ENCODE results near the gene CDC40.
"Not testable (repeated sequence)": the region's sequence is repeated elsewhere in the genome, so short reads cannot be mapped to it uniquely, and the experiment has no call there.

CDC40 gene

GRCh38 chr6:110201151-110201884 lies 21.1 kb downstream of the CDC40 start:
- DNase-seq = no peak

DNA sequence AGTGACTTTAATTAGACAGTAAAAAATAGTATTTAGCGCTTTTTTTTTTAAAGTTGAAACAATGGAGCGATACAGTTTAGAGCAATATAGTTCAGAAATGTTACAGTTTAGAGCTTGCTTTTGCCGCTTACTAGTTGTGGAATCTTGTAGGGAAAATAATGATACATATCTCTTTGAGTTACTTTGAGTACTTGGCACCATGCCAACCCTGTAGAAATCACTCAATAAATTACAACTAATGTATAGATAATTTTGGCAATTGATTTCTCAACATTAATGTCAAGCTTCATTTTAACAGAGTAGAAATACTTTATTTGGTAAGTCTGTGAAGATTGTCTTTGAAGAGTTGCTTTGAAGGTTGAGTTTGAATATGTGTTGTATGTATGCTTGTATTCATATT lies 27.4 kb downstream of the CDC40 start:
- DNase-seq = no peak

GRCh38 chr6:110211753-110212152 lies 31.5 kb downstream of the CDC40 start:
- DNase-seq = no peak

- no peak for DNase-seq
These were observed 34.1 kb downstream of the CDC40 start for GRCh38 chr6:110214338-110214737.

- DNase-seq = no peak
These were observed 35.9 kb downstream of the CDC40 start for GRCh38 chr6:110216140-110216539.

- no peak for DNase-seq
These were observed 37.0 kb downstream of the CDC40 start for GRCh38 chr6:110217266-110217665.

GRCh38 chr6:110221738-110222137 lies 41.5 kb downstream of the CDC40 start:
- no peak for DNase-seq

GRCh38 chr6:110226261-110226660 lies 46.0 kb downstream of the CDC40 start:
- no peak for DNase-seq

DNA sequence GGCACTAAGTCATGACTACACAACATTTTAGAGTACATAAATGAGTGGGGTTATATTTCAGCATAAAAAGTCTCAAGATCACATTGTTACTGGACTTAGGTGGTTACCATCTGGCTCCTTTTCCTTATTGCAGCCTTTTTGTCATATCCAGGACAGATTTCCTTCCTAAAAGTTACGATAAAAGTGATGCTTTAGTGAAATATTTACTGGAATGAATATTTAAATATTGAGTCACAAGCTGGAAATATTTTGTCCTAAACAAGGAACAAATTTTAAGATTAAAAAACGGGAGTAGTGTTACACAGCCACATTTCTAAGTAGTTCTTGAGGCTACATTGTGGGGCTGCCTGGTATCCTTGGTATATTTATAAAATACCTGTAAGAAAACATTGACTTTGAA lies 52.2 kb downstream of the CDC40 start:
- DNase-seq = no peak

- DNase-seq = no peak
These were observed 53.6 kb downstream of the CDC40 start for GRCh38 chr6:110233770-110234374.

DNA sequence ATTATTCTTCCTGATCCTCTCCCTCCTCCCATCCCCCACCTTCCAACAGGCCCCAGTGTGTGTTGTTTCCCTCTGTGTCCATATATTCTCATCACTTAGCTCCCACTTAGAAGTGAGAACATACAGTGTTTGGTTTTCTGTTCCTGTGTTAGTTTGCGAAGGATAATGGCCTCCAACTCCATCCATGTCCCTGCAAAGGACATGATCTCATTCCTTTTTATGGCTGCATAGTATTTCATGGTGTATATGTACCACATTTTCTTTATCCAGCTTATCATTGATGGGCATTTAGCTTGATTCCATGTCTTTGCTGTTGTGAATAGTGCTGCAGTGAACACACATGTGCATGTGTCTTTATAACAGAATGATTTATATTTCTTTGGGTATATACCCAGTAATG lies 55.8 kb downstream of the CDC40 start:
- not testable (repeated sequence) for DNase-seq

- no peak for DNase-seq
These were observed 59.5 kb downstream of the CDC40 start for GRCh38 chr6:110239526-110240274.

DNA sequence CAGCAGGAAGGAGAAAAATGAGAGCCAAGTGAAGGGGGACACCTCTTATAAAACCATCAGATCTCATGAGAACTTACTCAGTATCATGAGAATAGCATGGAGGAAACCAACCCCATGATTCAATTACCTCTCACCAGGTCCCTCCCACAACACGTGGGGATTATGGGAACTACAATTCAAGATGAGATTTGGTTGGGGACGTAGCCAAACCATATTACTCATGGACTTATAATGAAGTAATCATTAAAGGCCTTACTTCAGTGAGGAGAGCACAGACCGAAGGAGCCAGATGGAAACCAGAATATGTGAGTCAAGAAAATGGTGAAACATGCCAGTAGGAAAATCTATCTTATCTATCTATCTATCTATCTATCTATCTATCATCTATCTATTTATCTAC lies 64.4 kb downstream of the CDC40 start:
- DNase-seq = not testable (repeated sequence)

- no peak for DNase-seq
These were observed 66.2 kb downstream of the CDC40 start for GRCh38 chr6:110246378-110246777.

DNA sequence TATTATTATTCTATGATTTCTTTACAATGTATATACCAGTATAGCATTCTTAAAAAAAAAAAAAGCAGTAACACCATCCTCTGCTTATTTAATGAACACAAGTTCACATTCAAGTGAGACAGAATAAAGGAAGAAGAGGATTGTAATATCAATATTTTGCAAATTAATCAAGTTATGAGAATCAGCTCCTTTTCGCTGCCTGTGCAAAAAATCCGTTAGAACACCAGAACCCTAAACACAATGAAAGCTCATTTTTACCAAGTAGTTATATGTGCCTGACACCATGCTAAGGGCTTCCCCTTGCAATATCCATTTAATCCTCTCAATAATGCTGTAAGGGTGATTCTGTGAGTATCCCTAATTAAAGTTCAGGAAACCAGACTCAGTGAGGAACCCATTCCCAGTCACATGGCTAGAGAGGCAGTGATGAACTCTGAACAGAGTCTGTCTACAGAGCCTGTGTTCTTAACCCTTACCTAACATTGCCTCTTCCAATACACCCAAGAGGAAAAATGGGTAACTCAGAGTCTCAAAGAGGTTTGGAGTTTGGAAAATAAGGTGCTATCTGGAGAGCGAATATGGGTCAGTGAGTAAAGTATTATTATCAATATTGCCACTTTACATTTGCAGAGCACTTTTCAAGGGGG lies 66.8 kb downstream of the CDC40 start:
- DNase-seq = no peak

DNA sequence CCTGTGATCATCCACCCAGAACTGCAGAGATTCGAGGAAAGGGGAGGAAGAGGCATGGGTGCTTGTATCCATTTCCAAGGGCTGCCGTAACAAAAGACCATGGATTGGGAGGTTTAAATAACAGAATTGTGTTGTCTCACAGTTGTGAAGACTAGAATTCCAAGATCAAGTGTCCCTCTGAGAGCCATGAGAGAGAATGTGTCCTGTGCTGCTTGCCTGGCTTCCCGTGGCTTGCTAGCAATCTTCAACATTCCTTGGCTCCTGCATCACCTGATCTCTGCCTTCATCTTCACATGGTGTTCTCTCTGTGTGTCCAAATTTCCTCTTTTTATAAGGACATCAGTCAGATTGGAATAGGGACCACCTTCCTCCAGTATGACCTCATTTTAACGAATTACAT lies 69.8 kb downstream of the CDC40 start:
- DNase-seq = no peak

DNA sequence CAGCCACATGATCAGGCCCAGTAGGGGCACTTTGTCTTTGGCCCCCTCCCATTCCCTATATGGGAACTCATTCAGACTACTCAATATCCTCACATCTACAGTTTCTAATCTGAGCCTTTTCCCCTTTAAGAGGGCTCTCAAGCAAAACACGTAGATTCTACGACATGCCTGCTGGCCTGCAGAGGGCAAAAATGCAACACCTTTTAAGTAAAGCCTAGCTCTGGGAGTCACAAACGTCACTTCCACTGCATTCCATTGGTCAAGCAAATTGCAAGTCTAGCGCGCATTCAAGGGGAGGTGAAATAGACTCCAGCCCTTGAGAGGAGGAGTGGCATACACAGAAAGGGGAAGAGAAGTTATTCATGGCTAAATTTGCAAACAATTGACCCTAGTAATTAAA lies 70.6 kb downstream of the CDC40 start:
- no peak for DNase-seq

GRCh38 chr6:110255211-110255750 lies 75.1 kb downstream of the CDC40 start:
- no peak for DNase-seq

- DNase-seq = no peak
These were observed 76.1 kb downstream of the CDC40 start for GRCh38 chr6:110256366-110256765.

GRCh38 chr6:110265273-110265672 lies 85.0 kb downstream of the CDC40 start:
- DNase-seq = no peak

- no peak for DNase-seq
These were observed 86.8 kb downstream of the CDC40 start for GRCh38 chr6:110266996-110267395.

DNA sequence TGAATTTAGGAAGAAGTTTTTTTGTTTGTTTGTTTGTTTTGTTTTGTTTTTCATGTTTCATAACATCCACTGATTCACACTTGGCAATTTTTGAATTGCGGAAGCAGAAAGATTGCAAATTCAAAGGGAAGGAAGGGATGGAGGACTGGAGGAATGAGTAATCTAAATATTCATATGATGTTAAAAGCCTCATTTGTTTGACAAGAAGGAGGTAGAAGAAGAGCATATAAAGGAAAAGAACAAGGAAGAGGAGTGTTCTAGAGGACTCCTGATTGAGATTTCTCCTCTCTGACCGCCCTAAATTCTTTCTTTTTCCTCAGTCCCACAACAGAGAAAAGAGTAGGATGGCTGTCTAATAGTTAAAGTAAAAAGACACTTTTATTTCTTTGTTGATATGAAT lies 89.4 kb downstream of the CDC40 start:
- DNase-seq = no peak

DNA sequence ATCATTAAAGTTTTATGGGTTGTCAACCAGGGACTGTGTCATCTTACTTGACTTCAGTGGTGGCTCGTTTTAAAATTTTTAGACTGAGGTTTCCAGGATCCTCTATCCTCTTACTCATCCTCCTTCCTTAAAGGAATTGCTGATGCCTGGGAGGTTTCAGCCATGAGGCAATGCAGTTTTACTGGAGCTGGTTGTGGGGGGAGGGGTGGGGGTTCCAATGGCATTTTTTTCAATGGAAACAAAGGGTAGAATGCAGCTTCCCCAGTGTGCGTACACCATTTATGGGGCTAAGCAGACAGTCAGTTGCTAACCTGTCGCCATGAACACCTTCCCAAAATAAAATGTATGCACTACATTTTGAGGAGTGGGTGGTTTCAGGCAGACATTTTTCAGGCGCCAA lies 89.9 kb downstream of the CDC40 start:
- DNase-seq = no peak

DNA sequence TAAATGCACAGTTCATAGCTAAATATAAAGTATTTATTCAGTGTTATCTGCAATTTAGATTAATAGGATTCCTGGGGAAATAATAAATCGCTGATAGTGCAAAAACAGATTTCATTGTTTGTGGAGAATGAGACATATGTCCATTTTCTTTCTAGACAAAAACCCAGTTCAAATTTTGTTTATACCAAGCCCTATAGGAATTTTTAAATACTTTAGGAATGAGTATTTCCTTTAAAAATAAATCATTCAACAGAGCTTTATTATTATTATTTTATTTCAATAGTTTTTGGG lies 91.5 kb downstream of the CDC40 start:
- no peak for DNase-seq

Data from KG1 (cell line).